ENCODE measurements around the gene SLC6A6.

- no peak for TF ChIP-seq CTCF (IDR thresholded peaks at IDR 0.05)
- no peak for TF ChIP-seq POLR2A (IDR thresholded peaks at IDR 0.05)
These were observed 39.0 kb upstream of the SLC6A6 start for GRCh38 chr3:14363379-14363778.
